SK-N-SH (cell line): ENCODE measurements around the gene RPP30. TPM values are rescaled to one million over a fixed set of nuclear protein-coding genes. Genes with fewer than 3 reads are reported as not detected.
A peak's percentile ranks its signal among the peaks of the same experiment; 100 is the strongest.
"Not testable (repeated sequence)": the region's sequence is repeated elsewhere in the genome, so short reads cannot be mapped to it uniquely, and the experiment has no call there.

ENCODE experiments used
- CTCF ChIA-PET: fragments of 300-600, 350-600 bp; formaldehyde crosslinking; extraction: SDS; loops from one replicate; lab custom pipeline; 2021; lab: Yijun Ruan, JAX
- POLR2A ChIA-PET: fragments of 350-600 bp; sonication (Branson Sonifier 250); formaldehyde crosslinking; extraction: SDS; loops from one replicate; lab custom pipeline; 2020; ENCODE audit warnings: antibody characterized with exemption, inconsistent platforms; lab: Yijun Ruan, JAX
- DNase-seq: peaks from one replicate; pipeline ENCODE4 v3.0.0; 2012
- H2AFZ ChIP-seq: fragments of 200-600 bp; sonication (generic); 2 replicates; pipeline ENCODE4 v1.8.1; 2016; ENCODE audit warnings: antibody characterized with exemption, mild to moderate bottlenecking, low read depth
- H3F3A ChIP-seq: fragments of 200-600 bp; sonication (generic); replicated peaks from 2 replicates; pipeline ENCODE3; 2016; ENCODE audit warnings: antibody characterized with exemption, mild to moderate bottlenecking; ENCODE audit not compliant: insufficient read depth
- H3K27ac ChIP-seq, 2 experiments: fragments of 200-500 bp in 1 of 2; fragments of 200-600 bp in 1 of 2; sonication (Bioruptor generic) in 1 of 2; sonication (generic), shearing (Covaris generic) in 1 of 2; 2 replicates each; pipeline versions ENCODE4 v1.5.1 to v1.6.1; 2014 to 2016; ENCODE audit warnings: low read depth in 2 of 2, inconsistent platforms in 1 of 2, low read length in 1 of 2, mild to moderate bottlenecking in 1 of 2, mixed read lengths in 1 of 2
- H3K27me3 ChIP-seq: fragments of 200-600 bp; sonication (generic), shearing (Covaris generic); 2 replicates; pipeline ENCODE4 v1.6.1; 2016; ENCODE audit warnings: mixed run types; ENCODE audit not compliant: insufficient read depth
- H3K36me3 ChIP-seq, 2 experiments: fragments of 200-500 bp in 1 of 2; fragments of 200-600 bp in 1 of 2; sonication (Bioruptor generic) in 1 of 2; sonication (generic) in 1 of 2; replicated peaks in 1 of 2; 2 replicates each; pipeline versions ENCODE3 to v1.5.1; 2014 to 2016; ENCODE audit warnings: low read length in 1 of 2, mild to moderate bottlenecking in 1 of 2; ENCODE audit not compliant: insufficient read depth in 2 of 2, control insufficient read depth in 1 of 2
- H3K4me1 ChIP-seq, 2 experiments: fragments of 200-500 bp in 1 of 2; fragments of 200-600 bp in 1 of 2; sonication (Bioruptor generic) in 1 of 2; sonication (generic), shearing (Covaris generic) in 1 of 2; 2 replicates each; pipeline versions ENCODE4 v1.5.1 to v1.6.1; 2014 to 2016; ENCODE audit warnings: low read depth in 1 of 2, low read length in 1 of 2, mixed run types in 1 of 2; ENCODE audit not compliant: insufficient read depth in 2 of 2, control insufficient read depth in 1 of 2
- H3K4me2 ChIP-seq: fragments of 200-600 bp; sonication (generic), shearing (Covaris generic); 2 replicates; pipeline ENCODE4 v1.6.1; 2017; ENCODE audit warnings: mixed run types
- H3K4me3 ChIP-seq, 2 experiments: fragments of 200-500 bp in 1 of 2; fragments of 200-600 bp in 1 of 2; sonication (Bioruptor generic) in 1 of 2; sonication (generic), shearing (Covaris generic) in 1 of 2; 2 replicates each; pipeline versions ENCODE4 v1.5.1 to v1.8.1; 2014 to 2016; ENCODE audit warnings: low read depth in 2 of 2, inconsistent platforms in 1 of 2, low read length in 1 of 2, mild to moderate bottlenecking in 1 of 2, mixed read lengths in 1 of 2, moderate library complexity in 1 of 2
- H3K79me2 ChIP-seq: fragments of 200-600 bp; sonication (generic); 2 replicates; pipeline ENCODE4 v1.8.1; 2017; ENCODE audit warnings: mild to moderate bottlenecking; ENCODE audit not compliant: insufficient read depth
- H3K9ac ChIP-seq: fragments of 200-600 bp; sonication (generic); 2 replicates; pipeline ENCODE4 v1.6.1; 2017; ENCODE audit warnings: mixed run types
- H3K9me2 ChIP-seq: fragments of 200-600 bp; sonication (generic); 2 replicates; pipeline ENCODE4 v1.6.1; 2017; ENCODE audit warnings: mixed run types
- H3K9me3 ChIP-seq: fragments of 200-600 bp; sonication (generic); 2 replicates; pipeline ENCODE4 v1.6.1; 2017; ENCODE audit warnings: mixed run types, mild to moderate bottlenecking, moderate library complexity
- H4K20me1 ChIP-seq: fragments of 200-600 bp; sonication (generic); 2 replicates; pipeline ENCODE4 v1.6.1; 2017; ENCODE audit warnings: mild to moderate bottlenecking, mixed run types; ENCODE audit not compliant: insufficient read depth
- CHD2 ChIP-seq: fragments of 150-350 bp; IDR thresholded peaks from 2 replicates; pipeline ENCODE4 v1.6.1; 2018; ENCODE audit warnings: low read length; ENCODE audit not compliant: partially characterized antibody
- ELF1 ChIP-seq: IDR thresholded peaks from 2 replicates; pipeline ENCODE4 v1.4.0; 2012
- EP300 ChIP-seq, 2 experiments: IDR thresholded peaks; 2 replicates each; pipeline versions ENCODE4 v1.4.0 to v1.6.1; 2012; ENCODE audit warnings: borderline replicate concordance in 1 of 2, low read depth in 1 of 2, low read length in 1 of 2
- GATA2 ChIP-seq: sonication (generic); formaldehyde crosslinking; IDR thresholded peaks from 2 replicates; pipeline ENCODE4 v1.5.0; 2020; ENCODE audit warnings: mild to moderate bottlenecking, missing genetic modification reagents
- MEF2A ChIP-seq: IDR thresholded peaks from 2 replicates; pipeline ENCODE4 v1.4.0; 2012; ENCODE audit warnings: low read depth, borderline replicate concordance
- MXI1 ChIP-seq: IDR thresholded peaks from 2 replicates; pipeline ENCODE4 v1.6.1; 2012; ENCODE audit warnings: mild to moderate bottlenecking, low read depth, low read length, improper control_type of control experiment
- NFIC ChIP-seq: IDR thresholded peaks from 2 replicates; pipeline ENCODE4 v1.4.0; 2012; ENCODE audit warnings: borderline replicate concordance
- RAD21 ChIP-seq: IDR thresholded peaks from 2 replicates; pipeline ENCODE4 v1.6.1; 2012; ENCODE audit warnings: mild to moderate bottlenecking, low read length
- SMC3 ChIP-seq: IDR thresholded peaks from 2 replicates; pipeline ENCODE4 v1.6.1; 2012; ENCODE audit warnings: low read depth, low read length, improper control_type of control experiment
- YY1 ChIP-seq: IDR thresholded peaks from 2 replicates; pipeline ENCODE4 v1.4.0; 2012; ENCODE audit warnings: low read depth, mild to moderate bottlenecking
- WGBS: methylation state at CpG from one replicate; pipeline ENCODE4 v1.1.6; 2017; ENCODE audit warnings: low lambda C conversion rate; 5-methylcytosine and 5-hydroxymethylcytosine counted together
- polyA plus RNA-seq, 3 experiments: library from polyadenylated mRNA; depleted of rRNA; stranded (reverse); fragments of >200 nt; gene quantifications; 2 replicates each; pipeline ENCODE4 v1.2.3, GENCODE V29; 2012
- TF ChIP-seq, protein P1 (sequence below): fragments of 200-600 bp; sonication (generic); IDR thresholded peaks from 2 replicates; pipeline ENCODE4 v1.6.1; 2017; ENCODE audit warnings: antibody characterized with exemption, mild to moderate bottlenecking, moderate library complexity
- TF ChIP-seq, protein P2 (sequence below): IDR thresholded peaks from 2 replicates; pipeline ENCODE4; 2012

The RPP30 gene
- polyA plus RNA-seq, 1 of the 3 experiments (the other 2 are of a cell fraction), result 16.7 TPM

DNA sequence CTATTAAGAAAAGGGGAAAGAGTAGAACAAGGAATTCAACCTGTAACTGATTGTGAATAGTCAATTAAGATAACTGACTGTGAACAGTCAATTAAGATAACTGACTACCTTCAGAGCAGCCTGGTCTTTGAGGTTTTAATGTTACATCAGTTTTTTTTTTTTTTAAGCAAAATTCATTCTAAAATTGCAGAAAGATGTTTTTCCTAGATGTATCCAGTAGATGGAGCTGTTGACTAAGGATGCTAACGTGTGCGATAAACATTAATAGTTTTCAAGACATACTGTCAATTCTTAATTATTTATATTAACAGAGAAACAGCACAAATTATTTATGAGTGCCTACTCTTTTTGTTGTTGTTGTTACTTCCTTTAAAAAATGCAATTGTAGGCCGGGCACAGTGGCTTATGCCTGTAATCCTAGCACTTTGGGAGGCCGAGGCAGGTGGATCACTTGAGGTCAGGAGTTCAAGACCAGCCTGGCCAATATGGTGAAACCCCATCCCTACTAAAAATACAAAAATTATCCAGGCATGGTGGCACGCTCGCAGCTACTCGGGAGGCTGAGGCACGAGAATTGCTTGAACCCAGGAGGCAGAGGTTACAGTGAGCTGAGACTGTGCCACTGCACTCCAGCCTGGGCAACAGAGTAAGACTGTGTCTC is 8.4 kb downstream of the RPP30 start:
- POLR2A ChIA-PET, result not testable (repeated sequence)

DNA sequence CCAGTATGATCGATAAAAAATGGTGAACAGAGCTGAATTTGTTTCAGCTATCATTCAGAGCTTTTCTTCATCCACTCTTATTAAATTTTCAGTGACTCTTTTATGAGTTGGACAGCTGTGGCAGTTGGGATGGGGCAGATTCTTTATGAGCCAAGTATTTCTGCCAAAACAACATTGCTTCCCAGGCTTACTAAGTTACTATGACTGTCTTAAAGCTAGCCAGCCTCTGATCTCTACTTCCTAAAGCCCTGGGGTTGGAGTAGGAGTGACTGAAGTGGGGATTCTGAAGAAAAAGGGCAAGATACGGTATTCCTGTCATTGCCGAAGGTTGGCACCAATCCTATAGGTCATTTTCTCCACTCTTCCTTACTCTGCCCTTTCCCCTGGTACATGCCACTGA is 12.7 kb downstream of the RPP30 start:
- no peaks in the 10 kb centered on the region for H3K9me2 ChIP-seq
- H3K4me3 ChIP-seq, result no peak overlapping the region
- no peaks in the 10 kb centered on the region for H3K79me2 ChIP-seq
- H3K27ac ChIP-seq, result peak overlapping the region; percentile 23 to 48; a peak in 3 of 4 replicates
- TF ChIP-seq GATA2 (no peak), CHD2 (no peak)
- peaks cover 0 to 17% of the 10 kb centered on the region in 2 experiments; a peak in 2 of 4 replicates for H3K4me1 ChIP-seq
- H3K9me3 ChIP-seq, result no peaks in the 10 kb centered on the region
- peaks cover 48 to 59% of the 10 kb centered on the region in 2 experiments for H3K36me3 ChIP-seq
- peak overlapping the region; percentile 15; the same call in 1 of the 2 replicates for H3K4me2 ChIP-seq
- no peaks in the 10 kb centered on the region for H3K27me3 ChIP-seq
- no peak overlapping the region for H2AFZ ChIP-seq
- 96% methylated on average over 3 of the region's 3 CpGs for WGBS
- CTCF ChIA-PET, result interaction anchor here (0.5 to 1.4 kb wide), 6 partner anchors 22 to 451 kb away, joined by 3 to 5 read pairs (median 3); no protein-coding TSS in a partner anchor
- H4K20me1 ChIP-seq, result no peaks in the 10 kb centered on the region
- H3K9ac ChIP-seq, result no peak overlapping the region
- no peak for DNase-seq
- POLR2A ChIA-PET, result no interaction called here
- peaks cover 22% of the 10 kb centered on the region for H3F3A ChIP-seq

More for the DNA sequence above, 8.4 kb downstream of the RPP30 start:
- H3K4me3 ChIP-seq, H3K27me3 ChIP-seq, H3K79me2 ChIP-seq, H2AFZ ChIP-seq, H3K9ac ChIP-seq, H3K9me2 ChIP-seq, H3K4me2 ChIP-seq, H3K9me3 ChIP-seq, H4K20me1 ChIP-seq: not testable (repeated sequence)
- H3K27ac ChIP-seq, result 0 out of 4 replicates have a peak overlapping the region, but pooled peaks of 1 of the 2 experiments have one; percentile 20
- peaks cover 24% of the 10 kb centered on the region for H3F3A ChIP-seq
- H3K4me1 ChIP-seq, result peaks cover 0 to 11% of the 10 kb centered on the region in 2 experiments; a peak in 2 of 4 replicates
- peak; percentile 39 for DNase-seq
- CTCF ChIA-PET, result interaction anchor here (0.6 to 2.5 kb wide), 26 partner anchors 8 to 755 kb away, joined by 3 to 26 read pairs (median 3); partner anchors contain the start of genes PPP1R3C and RPP30
- WGBS, result 61% methylated on average over 8 of the region's 8 CpGs
- peak; percentile 74 for TF ChIP-seq RAD21
- TF ChIP-seq SMC3, result peak; percentile 50; the same call in 1 of the 2 replicates
- TF ChIP-seq, protein P1, sequence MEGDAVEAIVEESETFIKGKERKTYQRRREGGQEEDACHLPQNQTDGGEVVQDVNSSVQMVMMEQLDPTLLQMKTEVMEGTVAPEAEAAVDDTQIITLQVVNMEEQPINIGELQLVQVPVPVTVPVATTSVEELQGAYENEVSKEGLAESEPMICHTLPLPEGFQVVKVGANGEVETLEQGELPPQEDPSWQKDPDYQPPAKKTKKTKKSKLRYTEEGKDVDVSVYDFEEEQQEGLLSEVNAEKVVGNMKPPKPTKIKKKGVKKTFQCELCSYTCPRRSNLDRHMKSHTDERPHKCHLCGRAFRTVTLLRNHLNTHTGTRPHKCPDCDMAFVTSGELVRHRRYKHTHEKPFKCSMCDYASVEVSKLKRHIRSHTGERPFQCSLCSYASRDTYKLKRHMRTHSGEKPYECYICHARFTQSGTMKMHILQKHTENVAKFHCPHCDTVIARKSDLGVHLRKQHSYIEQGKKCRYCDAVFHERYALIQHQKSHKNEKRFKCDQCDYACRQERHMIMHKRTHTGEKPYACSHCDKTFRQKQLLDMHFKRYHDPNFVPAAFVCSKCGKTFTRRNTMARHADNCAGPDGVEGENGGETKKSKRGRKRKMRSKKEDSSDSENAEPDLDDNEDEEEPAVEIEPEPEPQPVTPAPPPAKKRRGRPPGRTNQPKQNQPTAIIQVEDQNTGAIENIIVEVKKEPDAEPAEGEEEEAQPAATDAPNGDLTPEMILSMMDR, result peak; percentile 83
- peaks cover 42 to 56% of the 10 kb centered on the region in 2 experiments for H3K36me3 ChIP-seq

DNA sequence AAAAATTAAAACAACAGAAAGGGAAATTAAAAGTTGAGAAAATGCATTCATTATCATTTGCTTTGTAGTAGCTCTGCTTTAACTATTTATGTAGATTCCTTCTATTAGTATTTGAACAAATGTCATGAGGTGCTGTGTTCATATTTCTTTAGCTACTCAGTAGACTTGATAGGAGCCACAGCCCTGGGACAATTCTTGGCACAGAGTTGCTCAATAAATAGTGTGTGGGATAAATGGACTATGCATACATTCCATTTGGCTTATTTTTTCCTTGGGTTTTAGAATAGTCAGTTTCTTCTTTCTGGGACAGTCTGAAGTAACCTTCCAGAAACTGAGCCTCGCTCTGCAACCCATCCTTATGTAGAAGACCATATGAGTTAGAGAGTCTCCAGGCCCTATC is 13.4 kb downstream of the RPP30 start:
- POLR2A ChIA-PET, result no interaction called here
- Histone ChIP-seq H3K9me3 (no peaks in the 10 kb centered on the region), H3K27me3 (no peaks in the 10 kb centered on the region), H3K4me3 (no peak overlapping the region), H3K4me1 (peaks cover 0 to 17% of the 10 kb centered on the region in 2 experiments; a peak in 2 of 4 replicates), H3K27ac (peak overlapping the region in 1 of 2 experiments; percentile 48; a peak in 3 of 4 replicates), H3K9me2 (no peaks in the 10 kb centered on the region), H2AFZ (no peak overlapping the region), H3K36me3 (peaks cover 50 to 61% of the 10 kb centered on the region in 2 experiments), H3F3A (peaks cover 15% of the 10 kb centered on the region), H3K79me2 (no peaks in the 10 kb centered on the region), H4K20me1 (no peaks in the 10 kb centered on the region), H3K4me2 (peak overlapping the region; percentile 15; the same call in 1 of the 2 replicates), H3K9ac (no peak overlapping the region)
- DNase-seq, result no peak
- 100% methylated on average over 1 of the region's 1 CpG for WGBS
- CTCF ChIA-PET, result interaction anchor here (0.6 to 1.0 kb wide), 4 partner anchors 27 to 951 kb away, joined by 3 to 4 read pairs (median 4); no protein-coding TSS in a partner anchor
- TF ChIP-seq, protein P2, sequence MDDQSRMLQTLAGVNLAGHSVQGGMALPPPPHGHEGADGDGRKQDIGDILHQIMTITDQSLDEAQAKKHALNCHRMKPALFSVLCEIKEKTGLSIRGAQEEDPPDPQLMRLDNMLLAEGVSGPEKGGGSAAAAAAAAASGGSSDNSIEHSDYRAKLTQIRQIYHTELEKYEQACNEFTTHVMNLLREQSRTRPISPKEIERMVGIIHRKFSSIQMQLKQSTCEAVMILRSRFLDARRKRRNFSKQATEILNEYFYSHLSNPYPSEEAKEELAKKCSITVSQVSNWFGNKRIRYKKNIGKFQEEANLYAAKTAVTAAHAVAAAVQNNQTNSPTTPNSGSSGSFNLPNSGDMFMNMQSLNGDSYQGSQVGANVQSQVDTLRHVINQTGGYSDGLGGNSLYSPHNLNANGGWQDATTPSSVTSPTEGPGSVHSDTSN, result peak; percentile 28; the same call in 1 of the 2 replicates
- TF ChIP-seq YY1 (no peak), EP300 (IDR thresholded peaks at IDR 0.05; ENCODE audit: borderline replicate concordance in 1 of 2, low read depth in 1 of 2, low read length in 1 of 2) (no peak), ELF1 (no peak), MXI1 (no peak), NFIC (peak; percentile 54; the same call in 1 of the 2 replicates), MEF2A (no peak)
